K562 (cell line): ENCODE data around the gene DHX32. TPM values are rescaled to one million over a fixed set of nuclear protein-coding genes. Genes with fewer than 3 reads are reported as not detected.
A peak's percentile ranks its signal among the peaks of the same experiment; 100 is the strongest.

ENCODE experiments used
- ATAC-seq: fragments of 200-7000 bp; cut with Tn5 transposase; 3 replicates; pipeline ENCODE4 v1.9.1; 2020; ENCODE audit warnings: moderate library complexity
- BruUV-seq: library from RNA; stranded (reverse); fragments of 400-500 nt; replicated peaks from 2 replicates; lab custom pipeline; 2021; lab: Mats Ljungman, UMichigan
- CTCF ChIA-PET: fragments of 300-600 bp; formaldehyde crosslinking; extraction: SDS; loops from one replicate; lab custom pipeline; 2021; ENCODE audit warnings: low intra/inter-chr PET ratio; lab: Yijun Ruan, JAX
- POLR2A ChIA-PET: fragments of 300-600, 350-650 bp; sonication (Branson Sonifier 250); formaldehyde crosslinking; extraction: SDS; loops from one replicate; lab custom pipeline; 2021; ENCODE audit warnings: antibody characterized with exemption, inconsistent platforms; lab: Yijun Ruan, JAX
- DNase-seq, 4 experiments: peaks; one replicate each; pipeline versions ENCODE4 v3.0.0 to v3.0.0-alpha.2; 2011 to 2018; ENCODE audit warnings: low spot score in 3 of 4, mixed read lengths in 3 of 4; ENCODE audit errors: extremely low read depth in 1 of 4
- FAIRE-seq: peaks from 2 replicates; lab custom pipeline; 2011; peaks lifted over from hg19 to GRCh38; lab: Jason Lieb, UNC
- H2AFZ ChIP-seq: 2 replicates; pipeline ENCODE4 v1.6.0; 2011; ENCODE audit warnings: low read depth, low read length, control low read depth, inconsistent platforms
- H3K27ac ChIP-seq: fragments of 200-600 bp; 3 replicates; pipeline ENCODE4 v1.8.0; 2011; ENCODE audit warnings: low read depth, mild to moderate bottlenecking, control low read depth, inconsistent platforms, low read length, moderate library complexity, mixed read lengths; ENCODE audit errors: extremely low read depth
- H3K27me3 ChIP-seq, 2 experiments: fragments of 300-600 bp in 1 of 2; 2 replicates in 1 of 2; 3 replicates in 1 of 2; pipeline versions ENCODE4 v1.6.0 to v1.8.0; 2011; ENCODE audit warnings: inconsistent platforms in 2 of 2, low read length in 2 of 2, mild to moderate bottlenecking in 1 of 2, mixed read lengths in 1 of 2, moderate library complexity in 1 of 2; ENCODE audit not compliant: control insufficient read depth in 2 of 2, insufficient read depth in 2 of 2
- H3K36me3 ChIP-seq: fragments of 300-600 bp; 3 replicates; pipeline ENCODE4 v1.8.0; 2011; ENCODE audit warnings: mild to moderate bottlenecking, low read length, inconsistent platforms; ENCODE audit not compliant: control insufficient read depth, insufficient read depth
- H3K4me1 ChIP-seq, 2 experiments: fragments of 200-600 bp in 1 of 2; replicated peaks in 1 of 2; 2 replicates in 1 of 2; 3 replicates in 1 of 2; pipeline versions ENCODE4 v1.5.1 to v1.8.0; 2011; ENCODE audit warnings: inconsistent platforms in 2 of 2, low read length in 2 of 2, mild to moderate bottlenecking in 1 of 2, mixed read lengths in 1 of 2, moderate library complexity in 1 of 2; ENCODE audit not compliant: control insufficient read depth in 2 of 2, insufficient read depth in 2 of 2
- H3K4me2 ChIP-seq: 2 replicates; pipeline ENCODE4 v1.6.1; 2011; ENCODE audit warnings: low read length, control low read depth, inconsistent platforms, mixed read lengths; ENCODE audit not compliant: insufficient read depth
- H3K4me3 ChIP-seq: fragments of 200-600 bp; sonication (generic), shearing (Covaris generic); 2 replicates; pipeline ENCODE4 v1.5.1; 2016; ENCODE audit warnings: control low read depth, inconsistent platforms
- H3K79me2 ChIP-seq: fragments of 200-600 bp; 3 replicates; pipeline ENCODE4 v1.8.0; 2011; ENCODE audit warnings: low read length, inconsistent platforms; ENCODE audit not compliant: control insufficient read depth, insufficient read depth
- H3K9ac ChIP-seq, 2 experiments: 2 replicates each; pipeline versions ENCODE4 v1.6.0 to v1.6.1; 2011; ENCODE audit warnings: low read depth in 2 of 2, low read length in 2 of 2, control low read depth in 1 of 2, inconsistent platforms in 1 of 2, mild to moderate bottlenecking in 1 of 2, mixed read lengths in 1 of 2; ENCODE audit not compliant: insufficient read depth in 1 of 2
- H3K9me1 ChIP-seq: one replicate; pipeline ENCODE4 v1.6.0; 2011; ENCODE audit warnings: inconsistent platforms, mild to moderate bottlenecking, low read length, moderate library complexity; ENCODE audit not compliant: control insufficient read depth, insufficient read depth
- H3K9me3 ChIP-seq: replicated peaks from 2 replicates; pipeline ENCODE4 v1.5.1; 2011; ENCODE audit warnings: low read depth, low read length, inconsistent platforms; ENCODE audit not compliant: control insufficient read depth, insufficient read depth
- H4K20me1 ChIP-seq: replicated peaks from 2 replicates; pipeline ENCODE4 v1.6.1; 2011; ENCODE audit warnings: low read length, inconsistent platforms, mixed read lengths; ENCODE audit not compliant: control insufficient read depth, insufficient read depth
- C11orf30 ChIP-seq: fragments of 450-650 bp; IDR thresholded peaks from 2 replicates; pipeline ENCODE4 v1.6.1; 2016; ENCODE audit warnings: low read depth, mild to moderate bottlenecking
- EZH2 ChIP-seq: IDR thresholded peaks from 2 replicates; pipeline ENCODE4 v1.6.1; 2012; ENCODE audit warnings: low read depth, mild to moderate bottlenecking, inconsistent platforms, low read length, borderline replicate concordance
- HLTF ChIP-seq: fragments of 450-650 bp; IDR thresholded peaks from 2 replicates; pipeline ENCODE4 v1.6.1; 2016
- HNRNPLL ChIP-seq: fragments of 200-400 bp; formaldehyde crosslinking; IDR thresholded peaks from 2 replicates; pipeline ENCODE4 v1.6.1; 2017; ENCODE audit warnings: low read length, low read depth, mild to moderate bottlenecking; ENCODE audit not compliant: poor library complexity, severe bottlenecking
- MAFG ChIP-seq: fragments of 450-650 bp; conservative IDR thresholded peaks from 2 replicates; pipeline ENCODE4 v1.6.1; 2016; ENCODE audit warnings: missing genetic modification characterization, missing compliant biosample characterization
- POLR2G ChIP-seq: fragments of 200-400 bp; formaldehyde crosslinking; IDR thresholded peaks from 2 replicates; pipeline ENCODE4 v1.6.1; 2017; ENCODE audit warnings: low read depth, mild to moderate bottlenecking, antibody characterized with exemption, low read length, moderate library complexity
- TSC22D4 ChIP-seq: fragments of 450-650 bp; IDR thresholded peaks from 2 replicates; pipeline ENCODE4 v1.6.1; 2016; ENCODE audit warnings: missing genetic modification characterization, missing biosample characterization, control low read depth
- ZNF316 ChIP-seq: fragments of 450-650 bp; IDR thresholded peaks from 2 replicates; pipeline ENCODE4 v1.6.1; 2016
- WGBS: fragments of 100-300 bp; shearing (Covaris generic); methylation state at CpG from one replicate; pipeline ENCODE4 v1.1.6; 2016; ENCODE audit warnings: low coverage, mixed read lengths; ENCODE audit not compliant: insufficient coverage; ENCODE audit errors: missing lambda C conversion rate; 5-methylcytosine and 5-hydroxymethylcytosine counted together
- in situ Hi-C: fragments of 300-500 bp; cut with MboI; formaldehyde crosslinking; loops from 4 replicates; pipeline ENCODE4 v1.15.0; 2018; ENCODE audit warnings: inconsistent platforms, mixed read lengths
- intact Hi-C: fragments of 100-400 bp; cut with micrococcal nuclease; formaldehyde crosslinking; loops from 2 replicates; pipeline ENCODE4 v1.14.2; 2022
- polyA plus RNA-seq, 8 experiments: library from polyadenylated mRNA; depleted of rRNA in 4 of 8; stranded (reverse) in 5 of 8; unstranded in 3 of 8; fragments of >200 nt; fragmentation: Nextera tagmentation in 2 of 8; fragmentation: Illumina TruSeq in 1 of 8; extraction: Ambion mirVana in 2 of 8; extraction: Trizol in 1 of 8; gene quantifications; 2 replicates each; pipeline versions ENCODE4 v1.2.1 to v1.2.3, GENCODE V29; 2011 to 2014; ENCODE audit warnings: inconsistent platforms in 1 of 8, missing spikeins in 1 of 8
- total RNA-seq, 7 experiments: library from RNA; depleted of rRNA in 6 of 7; stranded (reverse); fragments of >200 nt in 6 of 7; fragmentation: Illumina TruSeq in 2 of 7; extraction: Trizol in 2 of 7; gene quantifications; 2 replicates each; pipeline versions ENCODE4 v1.2.1 to v1.2.3, GENCODE V29; 2011 to 2021; ENCODE audit warnings: low replicate concordance in 1 of 7
- TF ChIP-seq, protein P1 (sequence below), 2 experiments: fragments of 450-650 bp; IDR thresholded peaks; 2 replicates each; pipeline ENCODE4 v1.6.1; 2018; ENCODE audit warnings: mild to moderate bottlenecking in 2 of 2, low read depth in 1 of 2; ENCODE audit not compliant: partially characterized antibody in 2 of 2

Gene DHX32
- total and polyA plus RNA-seq, 9 of the 15 experiments (the other 6 are each of a cell fraction or from before 2014, with no cell fraction given) = 5.8 to 23.5 (median 17.5) TPM

DNA sequence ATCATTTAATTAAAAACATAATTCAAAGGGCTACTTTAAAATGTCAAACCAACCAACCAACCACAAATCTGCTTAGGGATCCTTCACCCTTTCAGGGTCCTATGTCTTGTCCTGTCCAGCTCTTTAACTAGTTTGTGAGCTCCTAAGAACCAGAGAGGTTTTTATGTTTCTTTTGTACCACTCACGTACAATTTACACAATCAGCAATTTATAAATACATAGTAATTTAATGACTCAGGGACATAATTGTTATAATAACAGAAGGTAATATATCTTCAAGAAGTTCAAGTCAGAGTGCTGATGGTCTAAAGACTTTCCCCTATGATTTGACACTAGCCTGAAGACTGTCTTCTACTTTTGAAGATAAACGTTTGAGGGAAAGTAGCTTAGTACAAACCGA, 16.0 kb downstream of the DHX32 start:
- POLR2A ChIA-PET = no interaction called here
- in situ Hi-C loops = loop anchor here (10.0 kb wide), 1 partner anchor 110 kb away; no protein-coding TSS in a partner anchor
- Histone ChIP-seq H2AFZ (no peak overlapping the region), H3K27me3 (no peaks in the 10 kb centered on the region), H3K9me3 (no peaks in the 10 kb centered on the region), H3K27ac (no peak overlapping the region), H3K79me2 (no peaks in the 10 kb centered on the region), H3K9me1 (peaks cover 2% of the 10 kb centered on the region), H3K9ac (no peak overlapping the region), H3K4me3 (no peak overlapping the region), H3K4me1 (no peaks in the 10 kb centered on the region), H3K36me3 (peaks cover 14% of the 10 kb centered on the region; the same call in 1 of the 3 replicates), H3K4me2 (no peak overlapping the region), H4K20me1 (no peaks in the 10 kb centered on the region)
- no peak for FAIRE-seq
- WGBS = 43% methylated on average over 3 of the region's 3 CpGs
- TF ChIP-seq C11orf30 (peak; percentile 28; the same call in 1 of the 2 replicates), POLR2G (no peak), MAFG (tag) (peak; percentile 29; the same call in 1 of the 2 replicates), ZNF316 (peak; percentile 69)
- no peak for ATAC-seq
- CTCF ChIA-PET = no interaction called here
- no peak for DNase-seq
- no TSS peak for BruUV-seq
- intact Hi-C loops = loop anchor here (5.0 to 10.0 kb wide), 2 partner anchors 117 to 520 kb away; partner anchors contain the start of gene ADAM12

DNA sequence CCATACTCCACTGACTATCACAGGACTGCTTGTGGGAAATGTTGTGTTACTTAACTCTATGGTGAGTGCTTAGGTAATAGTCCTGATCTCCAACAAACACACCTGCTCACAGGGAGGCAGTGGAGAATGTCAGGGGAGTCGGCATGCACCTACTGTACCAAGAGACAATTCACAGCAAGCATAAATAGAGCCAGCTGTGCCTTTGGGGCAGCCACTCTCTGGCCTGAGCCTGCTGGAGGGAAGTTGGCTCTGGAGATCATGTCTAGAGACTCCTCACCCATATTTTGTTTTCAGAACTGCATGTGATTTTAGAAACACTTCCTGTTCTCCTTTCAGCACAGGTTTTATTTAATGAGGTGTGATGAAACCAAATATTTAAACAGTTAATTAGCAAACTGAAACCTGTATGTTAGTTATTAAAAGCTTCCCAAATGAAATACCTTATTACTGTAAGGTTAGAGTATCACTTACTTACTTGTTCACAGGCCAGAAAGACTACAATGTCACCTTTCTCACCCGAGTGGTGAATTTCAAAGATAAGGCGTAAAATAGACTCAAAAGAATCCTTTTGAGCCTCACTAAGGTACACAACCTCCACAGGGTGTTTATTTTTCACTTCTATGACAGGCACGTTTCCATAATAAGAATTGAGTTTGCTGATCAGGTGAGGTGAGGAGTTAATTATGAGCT, 21.8 kb downstream of the DHX32 start:
- no TSS peak for BruUV-seq
- no peaks in the 10 kb centered on the region for H3K9me3 ChIP-seq
- WGBS = 84% methylated on average over 4 of the region's 4 CpGs
- H3K4me1 ChIP-seq = no peaks in the 10 kb centered on the region
- in situ Hi-C loops = no loop called here
- H3K27ac ChIP-seq = no peak overlapping the region
- H3K4me3 ChIP-seq = no peak overlapping the region
- no peaks in the 10 kb centered on the region for H4K20me1 ChIP-seq
- H3K36me3 ChIP-seq = peaks cover 14% of the 10 kb centered on the region; the same call in 2 of the 3 replicates
- FAIRE-seq (peak; percentile 26), DNase-seq (no peak), ATAC-seq (no peak)
- intact Hi-C loops = no loop called here
- POLR2A ChIA-PET = no interaction called here
- CTCF ChIA-PET = no interaction called here
- no peaks in the 10 kb centered on the region for H3K9me1 ChIP-seq
- no peak overlapping the region for H3K4me2 ChIP-seq
- H2AFZ ChIP-seq = no peak overlapping the region
- no peaks in the 10 kb centered on the region for H3K27me3 ChIP-seq
- no peak overlapping the region for H3K9ac ChIP-seq
- no peaks in the 10 kb centered on the region for H3K79me2 ChIP-seq
- TF ChIP-seq, protein P1, sequence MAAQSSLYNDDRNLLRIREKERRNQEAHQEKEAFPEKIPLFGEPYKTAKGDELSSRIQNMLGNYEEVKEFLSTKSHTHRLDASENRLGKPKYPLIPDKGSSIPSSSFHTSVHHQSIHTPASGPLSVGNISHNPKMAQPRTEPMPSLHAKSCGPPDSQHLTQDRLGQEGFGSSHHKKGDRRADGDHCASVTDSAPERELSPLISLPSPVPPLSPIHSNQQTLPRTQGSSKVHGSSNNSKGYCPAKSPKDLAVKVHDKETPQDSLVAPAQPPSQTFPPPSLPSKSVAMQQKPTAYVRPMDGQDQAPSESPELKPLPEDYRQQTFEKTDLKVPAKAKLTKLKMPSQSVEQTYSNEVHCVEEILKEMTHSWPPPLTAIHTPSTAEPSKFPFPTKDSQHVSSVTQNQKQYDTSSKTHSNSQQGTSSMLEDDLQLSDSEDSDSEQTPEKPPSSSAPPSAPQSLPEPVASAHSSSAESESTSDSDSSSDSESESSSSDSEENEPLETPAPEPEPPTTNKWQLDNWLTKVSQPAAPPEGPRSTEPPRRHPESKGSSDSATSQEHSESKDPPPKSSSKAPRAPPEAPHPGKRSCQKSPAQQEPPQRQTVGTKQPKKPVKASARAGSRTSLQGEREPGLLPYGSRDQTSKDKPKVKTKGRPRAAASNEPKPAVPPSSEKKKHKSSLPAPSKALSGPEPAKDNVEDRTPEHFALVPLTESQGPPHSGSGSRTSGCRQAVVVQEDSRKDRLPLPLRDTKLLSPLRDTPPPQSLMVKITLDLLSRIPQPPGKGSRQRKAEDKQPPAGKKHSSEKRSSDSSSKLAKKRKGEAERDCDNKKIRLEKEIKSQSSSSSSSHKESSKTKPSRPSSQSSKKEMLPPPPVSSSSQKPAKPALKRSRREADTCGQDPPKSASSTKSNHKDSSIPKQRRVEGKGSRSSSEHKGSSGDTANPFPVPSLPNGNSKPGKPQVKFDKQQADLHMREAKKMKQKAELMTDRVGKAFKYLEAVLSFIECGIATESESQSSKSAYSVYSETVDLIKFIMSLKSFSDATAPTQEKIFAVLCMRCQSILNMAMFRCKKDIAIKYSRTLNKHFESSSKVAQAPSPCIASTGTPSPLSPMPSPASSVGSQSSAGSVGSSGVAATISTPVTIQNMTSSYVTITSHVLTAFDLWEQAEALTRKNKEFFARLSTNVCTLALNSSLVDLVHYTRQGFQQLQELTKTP (IDR thresholded peaks at IDR 0.05; ENCODE audit: low read depth in 1 of 2, partially characterized antibody in 2 of 2) = no peak
- no peak for TF ChIP-seq HNRNPLL
- TF ChIP-seq TSC22D4 (tag) = no peak
- TF ChIP-seq HLTF = no peak
- no peak for TF ChIP-seq EZH2
